ENCODE measurements around the gene RTN1.

The RTN1 gene

GRCh38 chr14:59566296-59566695, 304.3 kb downstream of the RTN1 start:
- no peak for DNase-seq (ENCODE audit: low read depth)
- no peak for TF ChIP-seq POLR2A (IDR thresholded peaks at IDR 0.05; ENCODE audit: extremely low read depth, insufficient read length)
- TF ChIP-seq CTCF (IDR thresholded peaks at IDR 0.05; ENCODE audit: low read depth, low read length) = no peak
- TF ChIP-seq MAX (IDR thresholded peaks at IDR 0.05; ENCODE audit: low read depth, low read length) = no peak
- TF ChIP-seq MYC (IDR thresholded peaks at IDR 0.05; ENCODE audit: low read depth, low read length) = no peak
- H3K4me3 ChIP-seq (ENCODE audit: low read depth, low read length) = no peak overlapping the region

- no peak for DNase-seq (ENCODE audit: low read depth)
- TF ChIP-seq CTCF (IDR thresholded peaks at IDR 0.05; ENCODE audit: low read depth, low read length) = no peak
- no peak for TF ChIP-seq MYC (IDR thresholded peaks at IDR 0.05; ENCODE audit: low read depth, low read length)
- TF ChIP-seq MAX (IDR thresholded peaks at IDR 0.05; ENCODE audit: low read depth, low read length) = no peak
- TF ChIP-seq POLR2A (IDR thresholded peaks at IDR 0.05; ENCODE audit: extremely low read depth, insufficient read length) = no peak
Measured at GRCh38 chr14:59565087-59565486, 305.5 kb downstream of the RTN1 start.

GRCh38 chr14:59564366-59564765, 306.2 kb downstream of the RTN1 start:
- no peak for DNase-seq (ENCODE audit: low read depth)
- TF ChIP-seq MYC (IDR thresholded peaks at IDR 0.05; ENCODE audit: low read depth, low read length) = no peak
- no peak for TF ChIP-seq POLR2A (IDR thresholded peaks at IDR 0.05; ENCODE audit: extremely low read depth, insufficient read length)
- no peak for TF ChIP-seq CTCF (IDR thresholded peaks at IDR 0.05; ENCODE audit: low read depth, low read length)
- TF ChIP-seq MAX (IDR thresholded peaks at IDR 0.05; ENCODE audit: low read depth, low read length) = no peak
- no peak overlapping the region for H3K4me3 ChIP-seq (ENCODE audit: low read depth, low read length)

More at GRCh38 chr14:59565087-59565486, 305.5 kb downstream of the RTN1 start:
- no peak overlapping the region for H3K4me3 ChIP-seq (ENCODE audit: low read depth, low read length)

- no peak overlapping the region for H3K4me3 ChIP-seq (ENCODE audit: low read depth, low read length)
- no peak for DNase-seq (ENCODE audit: low read depth)
- TF ChIP-seq MAX (IDR thresholded peaks at IDR 0.05; ENCODE audit: low read depth, low read length) (no peak), CTCF (IDR thresholded peaks at IDR 0.05; ENCODE audit: low read depth, low read length) (no peak), POLR2A (IDR thresholded peaks at IDR 0.05; ENCODE audit: extremely low read depth, insufficient read length) (no peak), MYC (IDR thresholded peaks at IDR 0.05; ENCODE audit: low read depth, low read length) (no peak)
Measured at GRCh38 chr14:59547310-59547709, 323.3 kb downstream of the RTN1 start.

Data from NB4 (cell line).